IPS-20b (cell line): ENCODE results near the gene CPPED1.
"Not testable (repeated sequence)": the region's sequence is repeated elsewhere in the genome, so short reads cannot be mapped to it uniquely, and the experiment has no call there.

Experiments used
- H3K27ac ChIP-seq: one replicate; pipeline ENCODE4 v1.5.1; 2013; ENCODE audit warnings: low read length
- H3K27me3 ChIP-seq: 2 replicates; pipeline ENCODE4 v1.6.1; 2013; ENCODE audit warnings: mild to moderate bottlenecking, low read length, inconsistent platforms; ENCODE audit not compliant: insufficient read depth
- H3K36me3 ChIP-seq: 2 replicates; pipeline ENCODE4 v1.6.1; 2013; ENCODE audit warnings: low read depth, mild to moderate bottlenecking, inconsistent platforms, low read length, moderate library complexity; ENCODE audit not compliant: insufficient read depth
- H3K4me1 ChIP-seq: 2 replicates; pipeline ENCODE4 v1.6.1; 2013; ENCODE audit warnings: mild to moderate bottlenecking, control low read depth, inconsistent platforms, low read length, moderate library complexity; ENCODE audit not compliant: insufficient read depth
- H3K4me3 ChIP-seq: 2 replicates; pipeline ENCODE4 v1.5.1; 2013; ENCODE audit warnings: mild to moderate bottlenecking, low read length, inconsistent platforms
- H3K9ac ChIP-seq: 2 replicates; pipeline ENCODE4 v1.6.1; 2013; ENCODE audit warnings: low read depth, mild to moderate bottlenecking, inconsistent platforms, low read length, moderate library complexity
- H3K9me3 ChIP-seq: 2 replicates; pipeline ENCODE4 v1.6.1; 2013; ENCODE audit warnings: mild to moderate bottlenecking, low read depth, low read length, inconsistent platforms; ENCODE audit not compliant: insufficient read depth

Gene CPPED1

DNA sequence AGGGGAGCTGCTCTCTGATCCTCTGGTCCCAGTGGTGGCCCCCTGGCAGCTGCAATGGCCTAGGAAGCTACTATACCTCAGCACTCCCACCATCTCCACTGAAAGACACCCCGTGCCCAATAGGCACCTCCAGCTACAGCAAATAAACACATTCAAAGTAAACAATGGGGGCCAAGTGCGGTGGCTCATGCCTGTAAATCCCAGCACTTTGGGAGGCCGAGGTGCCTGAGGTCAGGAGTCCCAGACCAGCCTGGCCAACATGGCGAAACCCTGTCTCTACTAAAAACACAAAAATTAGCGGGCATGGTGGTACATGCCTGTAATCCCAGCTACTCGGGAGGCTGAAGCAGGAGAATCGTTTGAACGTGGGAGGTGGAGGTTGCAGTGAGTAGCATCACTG is 3.7 kb downstream of the CPPED1 start:
- H3K4me1 ChIP-seq, H3K4me3 ChIP-seq, H3K9ac ChIP-seq, H3K27me3 ChIP-seq, H3K27ac ChIP-seq, H3K9me3 ChIP-seq, H3K36me3 ChIP-seq: not testable (repeated sequence)

DNA sequence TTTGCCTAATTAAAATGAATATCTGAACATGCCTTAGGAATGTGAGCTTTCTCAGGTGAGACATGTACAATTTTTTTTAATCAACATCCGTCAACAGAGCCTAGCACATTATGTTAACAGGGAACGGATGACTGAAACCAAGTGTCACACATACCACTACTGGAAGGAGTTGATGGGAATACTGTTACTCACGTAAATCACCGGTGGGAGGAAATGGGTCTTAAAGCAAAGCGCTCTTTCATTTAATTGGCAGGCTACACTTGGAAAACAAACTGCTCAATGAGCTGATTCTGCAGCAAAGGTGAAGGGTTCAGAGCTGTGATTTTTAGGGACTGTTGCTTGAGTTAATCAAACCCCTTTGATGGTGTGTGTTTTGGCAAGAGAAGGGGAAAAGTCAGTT is 4.8 kb downstream of the CPPED1 start:
- Histone ChIP-seq H3K4me3 (no peak overlapping the region), H3K27me3 (no peaks in the 10 kb centered on the region), H3K9ac (no peak overlapping the region), H3K36me3 (no peaks in the 10 kb centered on the region), H3K27ac (no peak overlapping the region), H3K9me3 (no peaks in the 10 kb centered on the region), H3K4me1 (peaks cover 1% of the 10 kb centered on the region; the same call in 1 of the 2 replicates)

DNA sequence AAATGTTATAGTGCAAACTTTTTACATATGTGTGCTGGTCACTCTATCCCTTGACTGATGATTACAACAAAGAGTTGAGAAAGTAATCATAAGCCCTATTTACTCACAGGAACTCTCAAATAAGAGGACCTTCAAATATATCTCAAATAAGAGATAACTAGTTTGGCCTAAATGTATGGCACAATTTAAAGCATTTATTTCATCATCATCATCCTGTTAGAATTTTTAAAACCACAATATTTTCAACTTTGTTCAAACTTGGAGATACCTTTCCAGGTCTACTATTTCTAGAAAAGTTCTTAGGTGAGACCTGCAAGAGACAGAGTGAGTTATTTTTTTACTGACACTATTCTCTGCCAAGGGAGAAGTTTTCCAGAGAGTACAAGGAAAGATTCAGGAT is 5.5 kb downstream of the CPPED1 start:
- H3K27me3 ChIP-seq, result no peaks in the 10 kb centered on the region
- H3K4me3 ChIP-seq, result no peak overlapping the region
- H3K27ac ChIP-seq, result no peak overlapping the region
- H3K36me3 ChIP-seq, result no peaks in the 10 kb centered on the region
- peaks cover 6% of the 10 kb centered on the region; the same call in 1 of the 2 replicates for H3K4me1 ChIP-seq
- no peak overlapping the region for H3K9ac ChIP-seq
- no peaks in the 10 kb centered on the region for H3K9me3 ChIP-seq

DNA sequence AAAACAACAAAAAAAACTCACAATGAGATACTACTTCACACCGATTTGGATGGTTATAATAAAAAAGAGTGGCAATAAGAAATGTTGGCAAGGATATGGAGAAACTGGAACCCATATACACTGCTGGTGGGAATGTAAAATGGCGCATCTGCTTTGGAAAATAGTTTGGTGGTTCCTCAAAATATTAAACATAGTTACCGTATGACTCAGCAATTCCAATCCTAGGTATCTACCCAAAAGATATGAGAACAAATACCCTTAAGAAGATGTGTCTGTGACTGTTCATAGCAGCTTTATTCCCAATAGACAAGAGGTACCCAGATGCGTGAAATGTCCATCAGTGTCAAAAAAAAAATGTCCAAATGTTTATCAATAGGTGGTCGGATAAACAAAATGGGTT is 7.2 kb downstream of the CPPED1 start:
- no peak overlapping the region for H3K9ac ChIP-seq
- peaks cover 6% of the 10 kb centered on the region; the same call in 1 of the 2 replicates for H3K4me1 ChIP-seq
- H3K27ac ChIP-seq, result no peak overlapping the region
- no peaks in the 10 kb centered on the region for H3K27me3 ChIP-seq
- no peak overlapping the region for H3K4me3 ChIP-seq
- H3K9me3 ChIP-seq, result no peaks in the 10 kb centered on the region
- no peaks in the 10 kb centered on the region for H3K36me3 ChIP-seq

DNA sequence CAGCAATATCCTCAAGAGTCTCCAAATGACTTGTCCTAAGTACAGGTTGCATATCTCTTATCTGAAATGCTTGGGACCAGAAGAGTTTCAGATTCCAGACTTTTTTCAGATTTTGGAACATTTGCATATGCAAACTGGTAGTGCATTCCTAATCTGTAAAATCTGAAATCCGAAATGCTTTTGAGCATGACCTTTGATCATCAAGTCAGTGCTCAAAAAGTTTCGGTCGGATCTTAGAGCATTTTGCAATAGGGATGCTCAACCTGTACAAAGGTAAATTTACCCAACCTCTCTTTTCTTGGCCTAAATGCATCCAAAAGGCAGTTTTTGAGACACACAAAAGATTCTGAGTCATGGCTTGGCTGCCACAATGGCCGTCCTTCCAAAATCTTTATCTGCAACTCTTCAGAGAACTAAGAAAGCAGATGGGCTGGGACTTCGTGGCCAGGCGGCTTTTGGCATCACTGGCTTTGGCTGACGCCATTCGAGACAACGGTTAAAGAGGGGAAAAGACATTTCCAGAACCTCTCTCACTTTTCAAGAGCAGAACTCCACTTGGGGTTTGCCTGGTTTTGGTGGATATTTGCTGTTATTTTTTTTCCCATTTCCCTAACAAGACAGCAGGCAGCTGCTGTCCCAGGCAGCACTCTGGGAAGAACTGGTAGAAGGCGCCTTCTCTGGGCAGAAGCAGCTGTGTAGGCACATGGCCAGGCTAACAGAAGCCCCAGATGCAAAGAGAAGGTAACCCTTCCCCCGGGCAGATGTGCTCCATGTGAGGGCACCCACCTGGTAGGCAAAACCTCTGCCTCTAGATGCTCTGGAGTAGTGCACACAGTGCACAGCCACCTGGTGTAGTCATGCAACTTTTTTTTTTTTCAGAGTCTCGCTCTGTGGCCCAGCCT is 8.9 kb downstream of the CPPED1 start:
- H3K36me3 ChIP-seq, result no peaks in the 10 kb centered on the region

DNA sequence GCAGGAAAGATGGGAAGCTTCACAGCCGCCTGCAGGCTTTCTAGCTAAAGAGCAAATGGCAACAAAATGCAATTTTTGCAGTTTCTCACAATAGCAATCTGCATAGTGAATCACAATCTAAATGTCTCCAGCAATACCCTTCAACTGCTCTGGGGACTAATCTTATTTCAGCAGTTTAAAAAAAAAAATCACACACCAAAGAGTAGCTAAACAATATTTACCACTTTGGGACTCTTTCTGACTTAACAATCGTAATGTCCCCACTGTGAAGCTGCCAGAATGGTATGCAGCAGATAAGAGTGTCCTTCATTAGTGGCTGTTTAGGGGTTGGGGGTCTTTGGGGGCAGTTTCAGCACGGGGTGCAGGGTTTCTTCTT is 9.8 kb downstream of the CPPED1 start:
- Histone ChIP-seq H3K4me1 (peaks cover 6% of the 10 kb centered on the region; the same call in 1 of the 2 replicates), H3K4me3 (no peak overlapping the region), H3K9ac (no peak overlapping the region), H3K27ac (no peak overlapping the region), H3K27me3 (no peaks in the 10 kb centered on the region), H3K36me3 (no peaks in the 10 kb centered on the region), H3K9me3 (no peaks in the 10 kb centered on the region)

More for the DNA sequence above, 8.9 kb downstream of the CPPED1 start:
- no peaks in the 10 kb centered on the region for H3K9me3 ChIP-seq
- H3K4me1 ChIP-seq, result peaks cover 6% of the 10 kb centered on the region; the same call in 1 of the 2 replicates
- H3K4me3 ChIP-seq, result no peak overlapping the region
- H3K27ac ChIP-seq, result no peak overlapping the region
- no peaks in the 10 kb centered on the region for H3K27me3 ChIP-seq
- no peak overlapping the region for H3K9ac ChIP-seq

DNA sequence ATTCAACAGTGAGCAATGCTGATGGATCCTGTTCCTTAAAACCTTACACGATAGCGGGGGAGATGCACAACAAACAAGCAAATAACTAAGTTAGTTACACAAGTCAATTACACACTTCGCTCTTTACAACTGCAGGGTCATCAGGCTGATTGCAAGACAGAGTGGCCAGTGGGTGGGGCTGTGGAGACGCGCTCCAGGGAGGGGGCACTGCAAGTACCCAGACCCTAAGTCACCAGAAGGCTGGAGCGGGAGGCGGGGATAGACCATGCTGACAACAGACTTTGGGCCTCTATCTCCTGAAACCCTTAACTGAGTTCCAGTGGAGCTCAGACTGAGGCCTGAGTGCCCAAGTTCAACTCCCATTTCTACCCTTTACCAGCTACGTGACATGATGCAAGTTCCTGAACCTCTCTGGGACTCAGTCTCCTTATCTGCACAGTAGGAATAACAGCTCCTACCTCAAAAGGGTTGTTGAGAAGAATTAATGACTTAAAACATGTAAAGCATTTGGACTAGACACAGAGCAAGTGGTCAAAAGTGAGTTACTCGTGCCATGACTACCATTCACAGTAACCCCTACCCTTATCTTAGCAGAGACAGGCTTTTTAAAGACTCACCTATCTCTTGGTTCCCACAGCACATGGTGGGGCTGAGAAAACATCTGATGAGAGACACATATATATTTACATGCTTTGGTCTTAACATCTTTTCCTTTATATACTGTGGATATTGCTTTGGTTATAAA is 10.4 kb downstream of the CPPED1 start:
- H3K27me3 ChIP-seq, result no peaks in the 10 kb centered on the region
- no peak overlapping the region for H3K9ac ChIP-seq
- no peaks in the 10 kb centered on the region for H3K36me3 ChIP-seq
- no peaks in the 10 kb centered on the region for H3K9me3 ChIP-seq
- H3K4me1 ChIP-seq, result peaks cover 6% of the 10 kb centered on the region; the same call in 1 of the 2 replicates
- no peak overlapping the region for H3K4me3 ChIP-seq
- H3K27ac ChIP-seq, result no peak overlapping the region

DNA sequence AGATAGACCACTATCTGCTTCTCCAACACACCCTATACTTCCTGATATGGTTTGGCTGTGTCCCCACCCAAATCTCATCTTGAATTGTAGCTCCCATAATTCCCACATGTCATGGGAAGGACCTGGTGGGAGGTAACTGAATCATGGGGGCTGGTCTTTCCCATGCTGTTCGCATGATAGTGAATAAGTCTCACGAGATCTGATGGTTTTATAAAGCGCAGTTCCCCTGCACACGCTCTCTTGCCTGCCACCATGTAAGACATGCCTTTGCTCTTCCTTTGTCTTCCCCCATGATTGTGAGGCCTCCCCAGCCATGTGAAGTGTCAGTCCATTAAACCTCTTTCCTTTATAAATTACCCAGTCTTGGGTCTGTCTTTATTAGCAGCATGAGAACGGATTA is 11.2 kb downstream of the CPPED1 start:
- H3K4me1 ChIP-seq, H3K36me3 ChIP-seq, H3K9ac ChIP-seq, H3K27me3 ChIP-seq, H3K4me3 ChIP-seq, H3K9me3 ChIP-seq, H3K27ac ChIP-seq: not testable (repeated sequence)

DNA sequence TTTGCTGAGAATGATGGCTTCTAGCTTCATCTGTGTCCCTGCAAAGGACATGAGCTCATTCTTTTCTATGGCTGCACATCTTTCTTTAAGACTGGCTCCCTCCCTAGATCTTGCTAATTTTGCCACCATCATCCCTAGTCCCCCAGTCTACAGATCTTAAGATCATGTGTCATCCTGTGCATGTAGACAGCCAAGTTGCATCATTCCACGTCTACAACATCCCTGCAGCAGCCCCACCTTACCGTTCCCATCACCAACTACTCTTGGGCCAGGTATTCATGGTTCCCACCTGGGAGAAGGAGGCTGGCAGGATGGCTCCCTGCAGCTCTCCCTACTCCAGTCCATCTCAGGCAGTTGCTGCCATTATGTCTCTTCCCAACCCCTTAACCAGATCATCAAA is 12.3 kb downstream of the CPPED1 start:
- Histone ChIP-seq H3K9me3 (no peaks in the 10 kb centered on the region), H3K36me3 (no peaks in the 10 kb centered on the region), H3K9ac (no peak overlapping the region), H3K27me3 (no peaks in the 10 kb centered on the region), H3K4me3 (no peak overlapping the region), H3K27ac (no peak overlapping the region), H3K4me1 (peaks cover 6% of the 10 kb centered on the region; the same call in 1 of the 2 replicates)

DNA sequence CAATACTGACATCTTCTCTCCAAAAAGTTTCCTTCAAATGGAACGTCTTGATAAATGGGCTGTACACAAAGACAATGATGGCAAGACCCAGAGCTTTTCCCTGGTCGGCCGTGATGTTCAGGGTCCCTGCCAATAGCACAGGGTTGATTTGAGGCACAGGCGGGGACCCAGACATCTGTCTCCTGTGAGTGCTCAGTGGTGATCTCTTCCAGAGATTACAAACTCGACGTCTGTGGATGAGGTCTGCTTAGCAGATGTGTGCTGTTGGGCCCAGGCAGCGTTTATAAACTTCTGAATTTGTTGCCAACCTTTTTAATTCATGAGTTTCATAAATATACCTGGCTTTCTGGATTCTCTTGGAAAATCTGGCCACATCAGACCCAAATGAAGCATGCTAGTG is 14.9 kb downstream of the CPPED1 start:
- Histone ChIP-seq H3K36me3 (no peaks in the 10 kb centered on the region), H3K27me3 (no peaks in the 10 kb centered on the region), H3K27ac (no peak overlapping the region), H3K4me1 (peaks cover 4% of the 10 kb centered on the region; the same call in 1 of the 2 replicates), H3K9me3 (no peaks in the 10 kb centered on the region; the same call in 1 of the 2 replicates), H3K4me3 (no peak overlapping the region), H3K9ac (no peak overlapping the region)

DNA sequence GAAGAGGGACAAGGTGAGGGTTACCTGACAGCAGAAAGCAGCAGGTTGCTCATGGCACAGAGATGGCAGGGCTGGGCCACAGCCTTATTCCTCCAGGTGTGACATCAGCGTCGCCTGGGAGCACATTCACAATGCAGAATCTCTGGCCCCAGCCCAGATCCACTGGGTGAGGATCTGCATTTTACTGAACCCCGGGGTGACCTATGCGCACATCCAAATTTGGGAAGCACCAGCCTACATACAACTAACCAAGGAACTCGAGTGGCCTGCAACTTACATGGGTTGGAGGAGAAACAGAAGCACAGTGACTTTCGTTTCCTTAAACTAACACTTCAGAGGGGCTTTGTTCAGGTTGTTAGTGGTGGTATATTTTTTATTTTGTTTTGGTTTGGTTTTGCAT is 17.6 kb downstream of the CPPED1 start:
- Histone ChIP-seq H3K9ac (no peak overlapping the region), H3K36me3 (no peaks in the 10 kb centered on the region), H3K27me3 (no peaks in the 10 kb centered on the region), H3K27ac (no peak overlapping the region), H3K4me3 (no peak overlapping the region), H3K9me3 (no peaks in the 10 kb centered on the region; the same call in 1 of the 2 replicates), H3K4me1 (no peaks in the 10 kb centered on the region)

DNA sequence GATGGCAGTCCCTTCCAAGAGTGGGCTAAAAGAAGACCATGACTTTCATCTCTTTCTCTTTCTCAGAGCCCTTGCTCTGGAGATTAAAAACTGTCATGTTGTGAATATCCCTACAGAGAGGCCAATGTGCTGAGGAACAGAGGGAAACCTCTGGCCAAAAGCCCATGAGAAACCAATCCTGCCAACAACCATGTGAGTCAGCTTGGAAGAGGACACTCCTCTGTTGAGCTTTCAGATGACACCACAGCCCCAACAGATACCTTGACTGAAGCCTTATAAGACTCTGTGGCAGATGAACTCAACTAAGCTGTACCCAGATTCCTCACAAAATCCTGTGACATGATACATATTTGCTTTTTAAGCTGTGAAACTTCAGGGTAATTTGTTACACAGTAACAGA is 19.6 kb downstream of the CPPED1 start:
- H3K9me3 ChIP-seq, result no peaks in the 10 kb centered on the region; the same call in 1 of the 2 replicates
- H3K27me3 ChIP-seq, result no peaks in the 10 kb centered on the region
- no peaks in the 10 kb centered on the region for H3K4me1 ChIP-seq
- no peak overlapping the region for H3K4me3 ChIP-seq
- no peak overlapping the region for H3K9ac ChIP-seq
- no peak overlapping the region for H3K27ac ChIP-seq
- H3K36me3 ChIP-seq, result no peaks in the 10 kb centered on the region
